HepG2 (cell line): ENCODE data around the gene GRK5. TPM values are rescaled to one million over a fixed set of nuclear protein-coding genes. Genes with fewer than 3 reads are reported as not detected.

Experiments used
- ATAC-seq: fragments of 200-7000 bp; cut with Tn5 transposase; 3 replicates; pipeline ENCODE4 v1.9.1; 2020; ENCODE audit warnings: mild to moderate bottlenecking, moderate library complexity
- BruUV-seq: library from RNA; stranded (reverse); fragments of 400-500 nt; replicated peaks from 2 replicates; lab custom pipeline; 2021; lab: Mats Ljungman, UMichigan
- CTCF ChIA-PET: fragments of 300-600 bp; formaldehyde crosslinking; extraction: SDS; loops from one replicate; lab custom pipeline; 2021; ENCODE audit warnings: low total read pairs, inconsistent platforms, low intra/inter-chr PET ratio; lab: Yijun Ruan, JAX
- POLR2A ChIA-PET: fragments of 350-600 bp; sonication (Branson Sonifier 250); formaldehyde crosslinking; loops from one replicate; lab custom pipeline; 2020; ENCODE audit warnings: antibody characterized with exemption, inconsistent platforms; lab: Yijun Ruan, JAX
- DNase-seq: peaks from one replicate; pipeline ENCODE4 v3.0.0-alpha.2; 2015; ENCODE audit warnings: low spot score
- FAIRE-seq: peaks from 3 replicates; lab custom pipeline; 2011; peaks lifted over from hg19 to GRCh38; lab: Jason Lieb, UNC
- H2AFZ ChIP-seq: one replicate; pipeline ENCODE4 v1.6.1; 2011; ENCODE audit warnings: low read length, inconsistent platforms
- H3K27ac ChIP-seq: fragments of 300-600 bp; 3 replicates; pipeline ENCODE4 v1.8.0; 2011; ENCODE audit warnings: mixed run types, mild to moderate bottlenecking, mixed read lengths, low read length, inconsistent platforms; ENCODE audit not compliant: insufficient read depth; ENCODE audit errors: extremely low read length
- H3K27me3 ChIP-seq, 2 experiments: fragments of 200-600 bp in 1 of 2; 2 replicates in 1 of 2; 3 replicates in 1 of 2; pipeline versions ENCODE4 v1.6.0 to v1.8.0; 2011; ENCODE audit warnings: low read length in 2 of 2, mild to moderate bottlenecking in 2 of 2, moderate library complexity in 2 of 2, inconsistent platforms in 1 of 2; ENCODE audit not compliant: insufficient read depth in 2 of 2, control insufficient read depth in 1 of 2
- H3K36me3 ChIP-seq, 2 experiments: fragments of 200-600 bp in 1 of 2; replicated peaks in 1 of 2; 2 replicates in 1 of 2; 3 replicates in 1 of 2; pipeline versions ENCODE4 v1.5.1 to v1.8.0; 2011; ENCODE audit warnings: low read length in 2 of 2, inconsistent platforms in 1 of 2; ENCODE audit not compliant: insufficient read depth in 2 of 2, control insufficient read depth in 1 of 2
- H3K4me1 ChIP-seq: 2 replicates; pipeline ENCODE4 v1.5.1; 2012; ENCODE audit warnings: low read length, inconsistent platforms; ENCODE audit not compliant: insufficient read depth
- H3K4me2 ChIP-seq: 2 replicates; pipeline ENCODE4 v1.6.0; 2011; ENCODE audit warnings: low read depth, low read length, inconsistent platforms
- H3K4me3 ChIP-seq, 3 experiments: fragments of 200-600 bp in 1 of 3; sonication (generic), shearing (Covaris generic) in 1 of 3; replicated peaks in 1 of 3; 2 replicates each; pipeline ENCODE4 v1.5.1; 2011 to 2016; ENCODE audit warnings: low read length in 3 of 3, inconsistent platforms in 2 of 3, low read depth in 2 of 3, mild to moderate bottlenecking in 2 of 3, control low read depth in 1 of 3, mixed read lengths in 1 of 3; ENCODE audit not compliant: insufficient read depth in 1 of 3
- H3K79me2 ChIP-seq: one replicate; pipeline ENCODE4 v1.6.1; 2011; ENCODE audit warnings: low read length, inconsistent platforms; ENCODE audit not compliant: insufficient read depth
- H3K9ac ChIP-seq: 2 replicates; pipeline ENCODE4 v1.6.0; 2011; ENCODE audit warnings: mild to moderate bottlenecking, low read depth, low read length, inconsistent platforms; ENCODE audit not compliant: insufficient read depth
- H3K9me3 ChIP-seq: 2 replicates; pipeline ENCODE4 v1.5.1; 2012; ENCODE audit warnings: mild to moderate bottlenecking, low read length
- H4K20me1 ChIP-seq: 2 replicates; pipeline ENCODE4 v1.6.0; 2011; ENCODE audit warnings: inconsistent platforms, mild to moderate bottlenecking, low read length, moderate library complexity; ENCODE audit not compliant: insufficient read depth
- ATAD3A ChIP-seq: sonication (generic); formaldehyde crosslinking; IDR thresholded peaks from 2 replicates; pipeline ENCODE4 v1.4.0; 2020; ENCODE audit warnings: missing genetic modification reagents
- BCL6 ChIP-seq: IDR thresholded peaks from 2 replicates; pipeline ENCODE4 v1.6.1; 2016; ENCODE audit warnings: missing genetic modification reagents, missing compliant biosample characterization
- FOXA1 ChIP-seq, 2 experiments: fragments of 450-650 bp in 1 of 2; sonication (generic) in 1 of 2; formaldehyde crosslinking in 1 of 2; IDR thresholded peaks; 2 replicates each; pipeline versions ENCODE4 v1.4.0 to v1.6.1; 2016 to 2020; ENCODE audit warnings: missing genetic modification reagents in 1 of 2
- FOXA3 ChIP-seq: IDR thresholded peaks from 2 replicates; pipeline ENCODE4 v1.6.1; 2016; ENCODE audit warnings: missing genetic modification reagents, missing compliant biosample characterization
- GATAD2A ChIP-seq: IDR thresholded peaks from 2 replicates; pipeline ENCODE4 v1.6.1; 2016
- RBM22 ChIP-seq: fragments of 200-400 bp; formaldehyde crosslinking; optimal IDR thresholded peaks from 2 replicates; pipeline ENCODE3; 2017; ENCODE audit warnings: mild to moderate bottlenecking, low read length, moderate library complexity
- USF2 ChIP-seq, 2 experiments: sonication (generic) in 1 of 2; formaldehyde crosslinking in 1 of 2; IDR thresholded peaks; 2 replicates each; pipeline versions ENCODE4 v1.5.1 to v1.6.1; 2011 to 2020; ENCODE audit warnings: borderline replicate concordance in 1 of 2, low read depth in 1 of 2, low read length in 1 of 2, mild to moderate bottlenecking in 1 of 2, missing genetic modification reagents in 1 of 2, moderate library complexity in 1 of 2
- ZNF691 ChIP-seq: sonication (generic); formaldehyde crosslinking; IDR thresholded peaks from 2 replicates; pipeline ENCODE4 v1.4.0; 2020; ENCODE audit warnings: missing genetic modification reagents, low read depth, mild to moderate bottlenecking, borderline replicate concordance
- ZSCAN9 ChIP-seq: IDR thresholded peaks from 2 replicates; pipeline ENCODE4 v1.6.1; 2016; ENCODE audit warnings: borderline replicate concordance
- WGBS: methylation state at CpG from one replicate; pipeline ENCODE4 v1.1.6; 2017; ENCODE audit warnings: low lambda C conversion rate; 5-methylcytosine and 5-hydroxymethylcytosine counted together
- in situ Hi-C: cut with HindIII; loops from 2 replicates; pipeline ENCODE4 v1.10.0; 2017; ENCODE audit warnings: low pct_unique_long_range_greater_than_20kb; ENCODE audit not compliant: extremely low pct_ligation_motif_present
- intact Hi-C: fragments of 100-400 bp; cut with micrococcal nuclease; formaldehyde crosslinking; loops from one replicate; pipeline ENCODE4 v1.10.0; 2022; ENCODE audit not compliant: unreplicated experiment
- polyA plus RNA-seq, 8 experiments: library from polyadenylated mRNA; depleted of rRNA in 3 of 8; stranded (reverse) in 7 of 8; unstranded in 1 of 8; fragments of >200 nt; fragmentation: Illumina TruSeq in 4 of 8; extraction: Trizol in 4 of 8; gene quantifications; 2 replicates each; pipeline versions ENCODE4 v1.2.1 to v1.2.3, GENCODE V29; 2011 to 2016; ENCODE audit warnings: low read depth in 4 of 8, missing spikeins in 1 of 8, mixed read lengths in 1 of 8; ENCODE audit not compliant: insufficient read depth in 1 of 8
- total RNA-seq, 5 experiments: library from RNA; depleted of rRNA; stranded (reverse); fragments of >200 nt; fragmentation: Illumina TruSeq; extraction: Trizol; gene quantifications; 2 replicates each; pipeline ENCODE4 v1.2.3, GENCODE V29; 2016; ENCODE audit warnings: low read depth in 1 of 5
- TF ChIP-seq, protein P1 (sequence below): sonication (generic); formaldehyde crosslinking; IDR thresholded peaks from 2 replicates; pipeline ENCODE4 v1.5.0; 2020; ENCODE audit warnings: missing genetic modification reagents, mild to moderate bottlenecking, borderline replicate concordance
- TF ChIP-seq, protein P2 (sequence below): sonication (generic); formaldehyde crosslinking; IDR thresholded peaks from 2 replicates; pipeline ENCODE4 v1.4.0; 2020; ENCODE audit warnings: missing genetic modification reagents

GRK5 gene
- total and polyA plus RNA-seq, 2 of the 13 experiments (the other 11 are each of a cell fraction or from before 2014, with no cell fraction given) = 10.4 to 12.6 TPM

DNA sequence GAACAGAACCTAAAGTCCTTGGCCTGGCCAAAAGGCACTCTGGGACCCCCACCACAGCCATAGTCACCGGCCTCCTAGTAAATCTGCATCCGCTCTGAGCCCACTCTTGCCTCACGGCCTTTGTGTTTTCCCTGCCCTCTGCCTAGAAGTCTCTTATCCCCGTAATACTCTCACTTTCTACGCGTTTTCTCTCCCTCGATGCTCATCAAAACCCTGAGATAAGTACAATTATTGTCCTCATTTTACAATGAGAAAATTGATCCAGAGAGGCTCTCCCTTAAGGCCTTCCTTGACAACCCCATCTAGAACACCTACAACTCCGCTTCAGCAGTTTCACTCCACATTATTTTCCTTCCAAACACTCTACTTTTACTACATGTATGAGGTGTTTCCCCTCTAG is 40.3 kb upstream of the GRK5 start:
- Histone ChIP-seq H3K4me2 (no peak overlapping the region), H2AFZ (no peak overlapping the region), H3K27me3 (no peaks in the 10 kb centered on the region), H3K79me2 (peaks cover 4% of the 10 kb centered on the region), H4K20me1 (no peaks in the 10 kb centered on the region), H3K9me3 (no peaks in the 10 kb centered on the region), H3K36me3 (peaks cover 4 to 37% of the 10 kb centered on the region in 2 experiments), H3K9ac (no peak overlapping the region), H3K4me3 (no peak overlapping the region), H3K27ac (no peak overlapping the region), H3K4me1 (peaks cover 26% of the 10 kb centered on the region)
- WGBS = 83% methylated on average over 8 of the region's 8 CpGs
- ChIA-PET CTCF (no interaction called here), POLR2A (interaction anchor here (1.3 to 1.4 kb wide), 2 partner anchors 9 to 40 kb away, joined by 4 to 6 read pairs; partner anchors contain the start of gene GRK5)
- no peak for FAIRE-seq
- no TSS peak for BruUV-seq
- ATAC-seq = no peak
- no peak for DNase-seq
- intact Hi-C loops = loop anchor here (10.0 kb wide), 1 partner anchor 412 kb away; the partner anchor contains the start of gene CACUL1
- in situ Hi-C loops = no loop called here
- TF ChIP-seq, protein P1, sequence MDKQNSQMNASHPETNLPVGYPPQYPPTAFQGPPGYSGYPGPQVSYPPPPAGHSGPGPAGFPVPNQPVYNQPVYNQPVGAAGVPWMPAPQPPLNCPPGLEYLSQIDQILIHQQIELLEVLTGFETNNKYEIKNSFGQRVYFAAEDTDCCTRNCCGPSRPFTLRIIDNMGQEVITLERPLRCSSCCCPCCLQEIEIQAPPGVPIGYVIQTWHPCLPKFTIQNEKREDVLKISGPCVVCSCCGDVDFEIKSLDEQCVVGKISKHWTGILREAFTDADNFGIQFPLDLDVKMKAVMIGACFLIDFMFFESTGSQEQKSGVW (CRISPR knock-in tag) = no peak
- TF ChIP-seq ATAD3A (CRISPR knock-in tag) (no peak), RBM22 (peak; percentile 11)

DNA sequence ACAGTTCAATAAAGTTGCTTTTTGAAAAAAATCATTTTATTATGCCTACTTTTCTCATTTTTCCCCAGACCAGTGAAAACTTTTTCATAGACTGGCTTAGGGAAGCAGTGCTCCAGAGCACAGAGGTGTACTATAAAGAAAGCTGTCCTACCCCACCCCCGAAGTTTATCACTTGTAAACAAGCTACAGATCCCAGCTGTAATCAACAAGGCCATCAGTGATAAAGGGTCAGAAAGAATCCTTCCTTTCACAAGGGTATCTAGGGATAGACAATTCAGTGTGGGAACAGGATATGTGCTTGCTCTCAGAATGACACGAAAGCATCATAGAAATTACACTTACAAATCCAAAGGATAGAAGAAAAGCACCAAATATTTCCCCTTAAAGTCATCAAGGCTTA is 33.3 kb upstream of the GRK5 start:
- intact Hi-C loops = loop anchor here (10.0 kb wide), 1 partner anchor 89 kb away; the partner anchor contains the start of gene EIF3A
- peak; percentile 28 for FAIRE-seq
- BruUV-seq = no TSS peak
- TF ChIP-seq FOXA3 (CRISPR knock-in tag) = peak; percentile 64
- no peak for TF ChIP-seq ZSCAN9
- TF ChIP-seq FOXA1 (IDR thresholded peaks at IDR 0.05) = no peak
- 0 out of 2 replicates have a peak, but pooled peaks have one; percentile 36 for TF ChIP-seq FOXA1 (CRISPR knock-in tag; IDR thresholded peaks at IDR 0.05)
- 0 out of 2 replicates have a peak, but pooled peaks have one; percentile 19 for TF ChIP-seq GATAD2A (CRISPR knock-in tag)
- TF ChIP-seq USF2 (IDR thresholded peaks at IDR 0.05; ENCODE audit: low read depth, low read length) = no peak
- no peak for TF ChIP-seq USF2 (CRISPR knock-in tag; IDR thresholded peaks at IDR 0.05; ENCODE audit: borderline replicate concordance)
- TF ChIP-seq BCL6 (CRISPR knock-in tag) = peak; percentile 19; the same call in 1 of the 2 replicates
- TF ChIP-seq ZNF691 (CRISPR knock-in tag) = no peak
- TF ChIP-seq, protein P2, sequence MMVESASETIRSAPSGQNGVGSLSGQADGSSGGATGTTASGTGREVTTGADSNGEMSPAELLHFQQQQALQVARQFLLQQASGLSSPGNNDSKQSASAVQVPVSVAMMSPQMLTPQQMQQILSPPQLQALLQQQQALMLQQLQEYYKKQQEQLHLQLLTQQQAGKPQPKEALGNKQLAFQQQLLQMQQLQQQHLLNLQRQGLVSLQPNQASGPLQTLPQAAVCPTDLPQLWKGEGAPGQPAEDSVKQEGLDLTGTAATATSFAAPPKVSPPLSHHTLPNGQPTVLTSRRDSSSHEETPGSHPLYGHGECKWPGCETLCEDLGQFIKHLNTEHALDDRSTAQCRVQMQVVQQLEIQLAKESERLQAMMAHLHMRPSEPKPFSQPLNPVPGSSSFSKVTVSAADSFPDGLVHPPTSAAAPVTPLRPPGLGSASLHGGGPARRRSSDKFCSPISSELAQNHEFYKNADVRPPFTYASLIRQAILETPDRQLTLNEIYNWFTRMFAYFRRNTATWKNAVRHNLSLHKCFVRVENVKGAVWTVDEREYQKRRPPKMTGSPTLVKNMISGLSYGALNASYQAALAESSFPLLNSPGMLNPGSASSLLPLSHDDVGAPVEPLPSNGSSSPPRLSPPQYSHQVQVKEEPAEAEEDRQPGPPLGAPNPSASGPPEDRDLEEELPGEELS = peak; percentile 55; the same call in 1 of the 2 replicates

More for the DNA sequence above, 33.3 kb upstream of the GRK5 start:
- H3K27me3 ChIP-seq = no peaks in the 10 kb centered on the region; a peak in 1 of 5 replicates
- H3K27ac ChIP-seq = no peak overlapping the region
- no peaks in the 10 kb centered on the region for H3K9me3 ChIP-seq
- no peak overlapping the region for H3K9ac ChIP-seq
- in situ Hi-C loops = no loop called here
- H3K4me2 ChIP-seq = 0 out of 2 replicates have a peak overlapping the region, but pooled peaks have one; percentile 66
- CTCF ChIA-PET = no interaction called here
- DNase-seq = no peak
- H3K36me3 ChIP-seq = peaks cover 10 to 43% of the 10 kb centered on the region in 2 experiments
- POLR2A ChIA-PET = interaction anchor here (2.2 kb wide), 1 partner anchor 9 kb away, joined by 9 read pairs; the partner anchor contains the start of gene SFXN4
- no peak overlapping the region for H2AFZ ChIP-seq
- H4K20me1 ChIP-seq = no peaks in the 10 kb centered on the region; the same call in 1 of the 2 replicates
- peaks cover 56% of the 10 kb centered on the region for H3K4me1 ChIP-seq
- ATAC-seq = no peak
- no peak overlapping the region for H3K4me3 ChIP-seq
- WGBS = 39% methylated on average over 2 of the region's 2 CpGs
- H3K79me2 ChIP-seq = peaks cover 53% of the 10 kb centered on the region
